ENCODE data around the gene SLC5A10.

DNA sequence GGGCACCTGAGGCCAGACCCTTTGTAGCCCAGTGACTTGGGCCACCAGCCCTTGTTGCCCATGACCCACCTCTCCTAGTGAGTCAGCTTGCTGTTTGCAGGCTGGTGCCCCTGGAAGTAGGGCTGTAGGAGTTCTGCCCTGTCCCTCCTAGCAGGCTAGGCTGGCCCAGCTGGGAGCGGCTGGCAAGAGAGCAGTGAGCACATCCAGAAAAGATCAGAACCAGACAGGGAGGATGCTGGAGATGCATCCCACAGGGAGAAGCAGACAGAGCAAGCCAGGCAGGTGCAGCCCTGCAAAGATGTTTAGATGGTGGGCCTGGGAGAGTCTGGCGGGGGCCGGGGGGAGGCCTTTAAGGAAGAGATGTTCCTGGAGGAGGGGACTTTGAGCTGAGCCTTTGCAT, 2.4 kb downstream of the SLC5A10 start:
- TF ChIP-seq, protein P1, sequence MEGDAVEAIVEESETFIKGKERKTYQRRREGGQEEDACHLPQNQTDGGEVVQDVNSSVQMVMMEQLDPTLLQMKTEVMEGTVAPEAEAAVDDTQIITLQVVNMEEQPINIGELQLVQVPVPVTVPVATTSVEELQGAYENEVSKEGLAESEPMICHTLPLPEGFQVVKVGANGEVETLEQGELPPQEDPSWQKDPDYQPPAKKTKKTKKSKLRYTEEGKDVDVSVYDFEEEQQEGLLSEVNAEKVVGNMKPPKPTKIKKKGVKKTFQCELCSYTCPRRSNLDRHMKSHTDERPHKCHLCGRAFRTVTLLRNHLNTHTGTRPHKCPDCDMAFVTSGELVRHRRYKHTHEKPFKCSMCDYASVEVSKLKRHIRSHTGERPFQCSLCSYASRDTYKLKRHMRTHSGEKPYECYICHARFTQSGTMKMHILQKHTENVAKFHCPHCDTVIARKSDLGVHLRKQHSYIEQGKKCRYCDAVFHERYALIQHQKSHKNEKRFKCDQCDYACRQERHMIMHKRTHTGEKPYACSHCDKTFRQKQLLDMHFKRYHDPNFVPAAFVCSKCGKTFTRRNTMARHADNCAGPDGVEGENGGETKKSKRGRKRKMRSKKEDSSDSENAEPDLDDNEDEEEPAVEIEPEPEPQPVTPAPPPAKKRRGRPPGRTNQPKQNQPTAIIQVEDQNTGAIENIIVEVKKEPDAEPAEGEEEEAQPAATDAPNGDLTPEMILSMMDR (IDR thresholded peaks at IDR 0.05): no peak
- TF ChIP-seq POLR2A (IDR thresholded peaks at IDR 0.05) (no peak), POLR2AphosphoS5 (IDR thresholded peaks at IDR 0.05) (no peak), EP300 (IDR thresholded peaks at IDR 0.05) (no peak)
